IPS-20b (cell line): ENCODE data around the gene USP43.
"Not testable (repeated sequence)": the region's sequence is repeated elsewhere in the genome, so short reads cannot be mapped to it uniquely, and the experiment has no call there.

ENCODE experiments used
- H3K27ac ChIP-seq: one replicate; pipeline ENCODE4 v1.5.1; 2013; ENCODE audit warnings: low read length
- H3K27me3 ChIP-seq: 2 replicates; pipeline ENCODE4 v1.6.1; 2013; ENCODE audit warnings: mild to moderate bottlenecking, low read length, inconsistent platforms; ENCODE audit not compliant: insufficient read depth
- H3K36me3 ChIP-seq: 2 replicates; pipeline ENCODE4 v1.6.1; 2013; ENCODE audit warnings: low read depth, mild to moderate bottlenecking, inconsistent platforms, low read length, moderate library complexity; ENCODE audit not compliant: insufficient read depth
- H3K4me1 ChIP-seq: 2 replicates; pipeline ENCODE4 v1.6.1; 2013; ENCODE audit warnings: mild to moderate bottlenecking, control low read depth, inconsistent platforms, low read length, moderate library complexity; ENCODE audit not compliant: insufficient read depth
- H3K4me3 ChIP-seq: 2 replicates; pipeline ENCODE4 v1.5.1; 2013; ENCODE audit warnings: mild to moderate bottlenecking, low read length, inconsistent platforms
- H3K9ac ChIP-seq: 2 replicates; pipeline ENCODE4 v1.6.1; 2013; ENCODE audit warnings: low read depth, mild to moderate bottlenecking, inconsistent platforms, low read length, moderate library complexity
- H3K9me3 ChIP-seq: 2 replicates; pipeline ENCODE4 v1.6.1; 2013; ENCODE audit warnings: mild to moderate bottlenecking, low read depth, low read length, inconsistent platforms; ENCODE audit not compliant: insufficient read depth

USP43 gene

DNA sequence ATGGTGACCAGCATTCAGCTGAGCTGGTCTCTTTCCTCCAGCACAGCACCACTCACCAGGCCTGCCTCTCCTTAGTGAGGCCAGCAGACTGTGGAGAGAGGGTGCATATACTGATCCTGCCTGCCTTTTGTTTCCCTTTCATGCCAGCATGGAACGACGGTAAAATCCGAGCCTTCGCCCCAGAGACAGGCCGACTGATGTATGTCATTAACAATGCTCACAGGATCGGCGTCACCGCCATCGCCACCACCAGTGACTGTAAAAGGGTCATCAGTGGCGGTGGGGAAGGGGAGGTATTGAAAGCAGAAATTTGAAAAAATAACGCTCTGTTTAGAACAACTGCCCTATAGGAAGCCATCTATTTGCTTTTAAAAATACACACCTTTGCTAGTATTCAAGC is 12.6 kb upstream of the USP43 start:
- Histone ChIP-seq H3K4me3 (no peak overlapping the region), H3K36me3 (no peaks in the 10 kb centered on the region), H3K4me1 (no peaks in the 10 kb centered on the region), H3K9me3 (no peaks in the 10 kb centered on the region), H3K9ac (no peak overlapping the region), H3K27me3 (no peaks in the 10 kb centered on the region), H3K27ac (no peak overlapping the region)

GRCh38 chr17:9635340-9635739 is 10.0 kb upstream of the USP43 start:
- Histone ChIP-seq H3K9me3 (no peaks in the 10 kb centered on the region), H3K27me3 (no peaks in the 10 kb centered on the region), H3K4me3 (no peak overlapping the region), H3K27ac (no peak overlapping the region), H3K9ac (no peak overlapping the region), H3K4me1 (no peaks in the 10 kb centered on the region), H3K36me3 (no peaks in the 10 kb centered on the region)

- no peak overlapping the region for H3K9ac ChIP-seq
- H3K36me3 ChIP-seq: no peaks in the 10 kb centered on the region
- no peaks in the 10 kb centered on the region for H3K27me3 ChIP-seq
- H3K4me3 ChIP-seq: no peak overlapping the region
- no peak overlapping the region for H3K27ac ChIP-seq
- H3K4me1 ChIP-seq: no peaks in the 10 kb centered on the region
- no peaks in the 10 kb centered on the region for H3K9me3 ChIP-seq
Observed at GRCh38 chr17:9636501-9636900, 8.8 kb upstream of the USP43 start.

- H3K27me3 ChIP-seq, H3K4me1 ChIP-seq, H3K9me3 ChIP-seq, H3K36me3 ChIP-seq, H3K27ac ChIP-seq, H3K9ac ChIP-seq, H3K4me3 ChIP-seq: not testable (repeated sequence)
Observed at GRCh38 chr17:9640388-9640787, 4.9 kb upstream of the USP43 start.

DNA sequence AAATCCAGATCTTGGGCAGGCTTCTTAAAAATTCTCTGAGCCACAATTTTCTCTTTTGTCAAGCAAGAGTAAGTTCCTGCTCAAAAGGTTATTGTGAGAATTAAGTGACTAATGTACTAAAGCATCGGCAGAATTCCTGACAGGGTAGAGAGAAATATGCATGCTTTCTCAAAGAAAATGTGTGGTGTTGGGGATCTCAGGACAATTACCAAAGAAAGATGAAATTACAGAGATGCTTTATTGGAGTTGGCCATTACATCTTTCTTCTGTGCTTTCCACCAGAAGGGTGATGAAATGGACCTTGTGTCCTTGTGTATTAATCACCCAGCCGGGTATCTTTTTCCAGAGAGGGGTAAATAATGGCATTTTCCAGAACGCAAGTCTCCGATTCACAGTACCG is 1.7 kb upstream of the USP43 start:
- H3K9ac ChIP-seq: no peak overlapping the region
- H3K27ac ChIP-seq: no peak overlapping the region
- no peak overlapping the region for H3K4me3 ChIP-seq

DNA sequence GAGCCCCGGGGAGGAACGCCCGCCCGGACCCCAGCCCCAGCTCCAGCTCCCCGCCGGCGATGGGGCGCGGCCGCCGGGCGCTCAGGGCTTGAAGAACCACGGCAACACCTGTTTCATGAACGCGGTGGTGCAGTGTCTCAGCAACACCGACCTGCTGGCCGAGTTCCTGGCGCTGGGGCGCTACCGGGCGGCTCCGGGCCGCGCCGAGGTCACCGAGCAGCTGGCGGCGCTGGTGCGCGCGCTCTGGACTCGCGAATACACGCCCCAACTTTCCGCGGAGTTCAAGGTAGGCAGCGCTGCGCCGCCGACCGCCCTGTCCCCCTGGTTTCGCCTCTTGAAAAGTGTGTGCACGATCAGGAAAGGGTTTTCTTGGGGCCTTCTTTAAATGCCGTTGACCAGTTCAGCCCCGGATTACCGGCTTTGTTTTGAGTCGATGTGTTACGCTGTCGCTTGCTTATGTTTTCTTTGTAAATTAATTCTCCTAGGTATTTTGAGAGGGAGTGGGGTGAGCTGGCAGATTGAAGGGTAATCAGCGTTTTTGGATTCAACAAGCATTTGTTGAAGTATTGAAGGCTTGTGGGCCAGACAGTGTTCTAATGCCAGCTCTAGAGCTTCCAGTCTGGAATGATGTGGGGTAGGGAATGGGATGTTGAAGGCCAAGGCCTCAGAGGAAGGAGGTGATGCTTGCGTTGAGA is 681 bp downstream of the USP43 start:
- Histone ChIP-seq H3K4me3 (peak overlapping the region; percentile 89), H3K36me3 (no peaks in the 10 kb centered on the region), H3K27me3 (peaks cover 17% of the 10 kb centered on the region), H3K4me1 (peaks cover 14% of the 10 kb centered on the region; the same call in 1 of the 2 replicates), H3K27ac (no peak overlapping the region), H3K9me3 (no peaks in the 10 kb centered on the region), H3K9ac (peak overlapping the region; percentile 62; the same call in 1 of the 2 replicates)

More for the DNA sequence above, 1.7 kb upstream of the USP43 start:
- Histone ChIP-seq H3K36me3 (no peaks in the 10 kb centered on the region), H3K27me3 (peaks cover 17% of the 10 kb centered on the region), H3K9me3 (no peaks in the 10 kb centered on the region), H3K4me1 (peaks cover 11% of the 10 kb centered on the region; the same call in 1 of the 2 replicates)

DNA sequence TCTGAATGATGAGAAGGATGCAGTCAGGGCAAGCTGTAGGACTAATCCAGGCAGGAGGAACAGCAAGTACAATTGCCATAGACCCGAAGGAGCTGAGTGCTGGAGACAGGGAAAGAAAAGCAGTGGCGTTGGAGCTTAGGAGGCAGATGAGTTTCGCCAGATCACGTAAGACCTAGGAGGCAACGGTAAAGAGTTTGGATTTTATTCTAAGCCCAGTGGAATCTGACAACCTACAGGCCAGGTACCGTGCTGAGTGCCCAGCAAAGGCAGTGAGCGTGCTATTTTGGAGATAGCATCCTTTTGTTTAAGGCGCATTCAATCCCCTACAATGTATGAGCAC is 1.2 kb downstream of the USP43 start:
- no peak overlapping the region for H3K27ac ChIP-seq
- H3K9ac ChIP-seq: peak overlapping the region; percentile 62; the same call in 1 of the 2 replicates
- H3K36me3 ChIP-seq: no peaks in the 10 kb centered on the region
- no peaks in the 10 kb centered on the region for H3K9me3 ChIP-seq
- H3K27me3 ChIP-seq: peaks cover 17% of the 10 kb centered on the region
- H3K4me3 ChIP-seq: peak overlapping the region; percentile 89
- H3K4me1 ChIP-seq: peaks cover 14% of the 10 kb centered on the region; the same call in 1 of the 2 replicates

GRCh38 chr17:9647014-9647413 is 1.7 kb downstream of the USP43 start:
- H3K27ac ChIP-seq: no peak overlapping the region
- H3K27me3 ChIP-seq: peaks cover 17% of the 10 kb centered on the region
- H3K9ac ChIP-seq: peak overlapping the region; percentile 62; the same call in 1 of the 2 replicates
- H3K9me3 ChIP-seq: no peaks in the 10 kb centered on the region
- peak overlapping the region; percentile 89 for H3K4me3 ChIP-seq
- no peaks in the 10 kb centered on the region for H3K36me3 ChIP-seq
- peaks cover 14% of the 10 kb centered on the region; the same call in 1 of the 2 replicates for H3K4me1 ChIP-seq

DNA sequence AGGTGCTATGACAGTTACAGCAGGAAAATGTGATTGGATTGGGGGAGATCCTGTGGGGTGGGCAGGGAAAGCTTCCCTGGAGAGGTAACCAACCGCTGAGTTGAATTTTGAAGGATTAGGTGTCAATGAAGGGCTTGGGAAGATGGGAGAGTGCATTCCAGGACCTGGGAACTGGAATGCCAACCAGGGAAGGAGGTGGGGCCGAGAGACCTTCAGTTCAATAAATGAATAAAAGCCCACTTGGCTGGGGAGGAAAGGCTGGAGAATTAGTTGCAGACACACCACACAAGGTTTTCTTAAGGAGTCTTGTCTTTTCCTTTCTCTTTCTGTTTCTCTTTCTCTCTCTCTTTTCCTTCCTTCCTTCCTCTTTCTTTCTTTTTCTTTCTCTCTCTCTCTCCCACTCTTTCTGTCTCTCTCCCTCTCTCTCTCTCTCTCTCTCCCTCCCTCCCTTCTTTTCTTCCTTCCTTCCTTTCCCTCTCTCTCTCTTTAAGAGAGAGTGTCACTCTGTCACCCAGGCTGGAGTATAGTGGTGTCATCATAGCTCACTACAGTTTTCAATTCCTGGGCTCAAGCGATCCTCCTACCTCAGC is 3.3 kb downstream of the USP43 start:
- no peak overlapping the region for H3K27ac ChIP-seq
- H3K4me3 ChIP-seq: 0 out of 2 replicates have a peak overlapping the region, but pooled peaks have one; percentile 29
- no peak overlapping the region; the same call in 1 of the 2 replicates for H3K9ac ChIP-seq
- H3K4me1 ChIP-seq: peaks cover 14% of the 10 kb centered on the region; the same call in 1 of the 2 replicates
- peaks cover 17% of the 10 kb centered on the region for H3K27me3 ChIP-seq
- no peaks in the 10 kb centered on the region for H3K9me3 ChIP-seq
- no peaks in the 10 kb centered on the region for H3K36me3 ChIP-seq

GRCh38 chr17:9658593-9659211 is 13.4 kb downstream of the USP43 start:
- H3K36me3 ChIP-seq: peaks cover 15% of the 10 kb centered on the region
- no peaks in the 10 kb centered on the region for H3K4me1 ChIP-seq
- no peak overlapping the region for H3K27ac ChIP-seq
- no peak overlapping the region for H3K4me3 ChIP-seq
- H3K9me3 ChIP-seq: no peaks in the 10 kb centered on the region
- H3K9ac ChIP-seq: no peak overlapping the region
- H3K27me3 ChIP-seq: no peaks in the 10 kb centered on the region

- H3K4me3 ChIP-seq: no peak overlapping the region
- no peaks in the 10 kb centered on the region for H3K9me3 ChIP-seq
- H3K27me3 ChIP-seq: no peaks in the 10 kb centered on the region
- H3K4me1 ChIP-seq: no peaks in the 10 kb centered on the region
- H3K36me3 ChIP-seq: peaks cover 15% of the 10 kb centered on the region
- H3K9ac ChIP-seq: no peak overlapping the region
- no peak overlapping the region for H3K27ac ChIP-seq
Observed at GRCh38 chr17:9661027-9661426, 15.7 kb downstream of the USP43 start.

DNA sequence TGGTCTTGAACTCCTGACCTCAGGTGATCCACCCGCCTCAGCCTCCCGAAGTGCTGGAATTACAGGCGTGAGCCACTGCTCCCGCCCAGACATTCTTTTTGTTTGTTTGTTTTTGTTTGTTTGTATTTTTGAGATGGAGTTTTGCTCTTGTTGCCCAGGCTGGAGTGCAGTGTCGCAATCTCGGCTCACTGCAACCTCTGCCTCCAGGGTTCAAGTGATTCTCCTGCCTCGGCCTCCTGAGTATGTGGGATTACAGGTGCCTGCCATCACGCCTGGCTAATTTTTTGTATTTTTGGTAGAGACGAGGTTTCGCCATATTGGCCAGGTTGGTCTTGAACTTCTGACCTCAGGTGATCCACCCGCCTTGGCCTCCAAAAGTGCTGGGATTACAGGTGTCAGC is 18.2 kb downstream of the USP43 start:
- not testable (repeated sequence) for H3K4me3 ChIP-seq, H3K27ac ChIP-seq, H3K9ac ChIP-seq

More for the DNA sequence above, 18.2 kb downstream of the USP43 start:
- not testable (repeated sequence) for H3K27me3 ChIP-seq, H3K4me1 ChIP-seq, H3K36me3 ChIP-seq, H3K9me3 ChIP-seq
